Measurements from ENCODE around the gene ELK3. TPM values are rescaled to one million over a fixed set of nuclear protein-coding genes. Genes with fewer than 3 reads are reported as not detected.

Gene ELK3
- polyA plus RNA-seq, 1 of the 3 experiments (the other 2 are of a cell fraction), result 33.8 TPM

- TF ChIP-seq SMC3 (IDR thresholded peaks at IDR 0.05; ENCODE audit: low read depth, low read length), result no peak
- TF ChIP-seq NRF1 (IDR thresholded peaks at IDR 0.05; ENCODE audit: low read depth, low read length), result no peak
- no peak for TF ChIP-seq FOXM1 (IDR thresholded peaks at IDR 0.05; ENCODE audit: low read depth)
- TF ChIP-seq FOXJ3 (CRISPR knock-in tag; IDR thresholded peaks at IDR 0.05), result no peak
- no peak overlapping the region for H3K4me2 ChIP-seq
- CTCF ChIA-PET, result no interaction called here
- no peak overlapping the region for H3K4me3 ChIP-seq (ENCODE audit: low read depth in 2 of 2, low read length in 1 of 2)
- no peaks in the 10 kb centered on the region for H3K27me3 ChIP-seq (ENCODE audit: insufficient read depth)
- no peak for DNase-seq
- H3K9me3 ChIP-seq, result no peaks in the 10 kb centered on the region
- no peak overlapping the region for H3K9ac ChIP-seq
- POLR2A ChIA-PET, result no interaction called here
- no peaks in the 10 kb centered on the region for H4K20me1 ChIP-seq (ENCODE audit: insufficient read depth)
- no peaks in the 10 kb centered on the region for H3K9me2 ChIP-seq
- H3K36me3 ChIP-seq (replicated peaks in 1 of 2; ENCODE audit: control insufficient read depth in 1 of 2, insufficient read depth in 2 of 2, low read length in 1 of 2), result peaks cover 22 to 67% of the 10 kb centered on the region in 2 experiments
- H2AFZ ChIP-seq (ENCODE audit: low read depth), result no peak overlapping the region
- peaks cover 0 to 8% of the 10 kb centered on the region in 2 experiments; a peak in 2 of 4 replicates for H3K4me1 ChIP-seq (ENCODE audit: control insufficient read depth in 1 of 2, insufficient read depth in 2 of 2, low read depth in 1 of 2, low read length in 1 of 2)
- WGBS (ENCODE audit: low lambda C conversion rate), result 88% methylated on average over 5 of the region's 5 CpGs
- peaks cover 53% of the 10 kb centered on the region for H3K79me2 ChIP-seq (ENCODE audit: insufficient read depth)
- H3F3A ChIP-seq (replicated peaks; ENCODE audit: insufficient read depth), result peaks cover 42% of the 10 kb centered on the region
- H3K27ac ChIP-seq (ENCODE audit: low read depth in 2 of 2, low read length in 1 of 2), result no peak overlapping the region
These were observed 105.9 kb downstream of the ELK3 start for GRCh38 chr12:96300064-96300463.

- DNase-seq, result peak; percentile 18
- H3K9me3 ChIP-seq, result no peaks in the 10 kb centered on the region
- TF ChIP-seq GATA2 (CRISPR knock-in tag; IDR thresholded peaks at IDR 0.05), result peak; percentile 52
- no peak for TF ChIP-seq JUND (IDR thresholded peaks at IDR 0.05)
- peak; percentile 15; the same call in 1 of the 2 replicates for TF ChIP-seq RCOR1 (IDR thresholded peaks at IDR 0.05; ENCODE audit: low read length)
- TF ChIP-seq NFIC (IDR thresholded peaks at IDR 0.05; ENCODE audit: borderline replicate concordance), result no peak
- WGBS (ENCODE audit: low lambda C conversion rate), result 82% methylated on average over 4 of the region's 4 CpGs
- no peak overlapping the region for H2AFZ ChIP-seq (ENCODE audit: low read depth)
- no peaks in the 10 kb centered on the region for H3K9me2 ChIP-seq
- H3K79me2 ChIP-seq (ENCODE audit: insufficient read depth), result peaks cover 66% of the 10 kb centered on the region
- H3K9ac ChIP-seq, result no peak overlapping the region
- H3K4me1 ChIP-seq (ENCODE audit: control insufficient read depth in 1 of 2, insufficient read depth in 2 of 2, low read depth in 1 of 2, low read length in 1 of 2), result peaks cover 0 to 8% of the 10 kb centered on the region in 2 experiments; a peak in 2 of 4 replicates
- peaks cover 18 to 61% of the 10 kb centered on the region in 2 experiments for H3K36me3 ChIP-seq (replicated peaks in 1 of 2; ENCODE audit: control insufficient read depth in 1 of 2, insufficient read depth in 2 of 2, low read length in 1 of 2)
- H3K4me3 ChIP-seq (ENCODE audit: low read depth in 2 of 2, low read length in 1 of 2), result no peak overlapping the region
- no peak overlapping the region for H3K27ac ChIP-seq (ENCODE audit: low read depth in 2 of 2, low read length in 1 of 2)
- no peak overlapping the region for H3K4me2 ChIP-seq
- CTCF ChIA-PET, result no interaction called here
- POLR2A ChIA-PET, result no interaction called here
- H3K27me3 ChIP-seq (ENCODE audit: insufficient read depth), result no peaks in the 10 kb centered on the region
- peaks cover 36% of the 10 kb centered on the region for H3F3A ChIP-seq (replicated peaks; ENCODE audit: insufficient read depth)
- no peaks in the 10 kb centered on the region for H4K20me1 ChIP-seq (ENCODE audit: insufficient read depth)
These were observed 107.6 kb downstream of the ELK3 start for GRCh38 chr12:96301732-96302131.

- Histone ChIP-seq H3K36me3 (replicated peaks in 1 of 2; ENCODE audit: control insufficient read depth in 1 of 2, insufficient read depth in 2 of 2, low read length in 1 of 2) (peaks cover 12 to 57% of the 10 kb centered on the region in 2 experiments), H3K79me2 (ENCODE audit: insufficient read depth) (peaks cover 77% of the 10 kb centered on the region), H3F3A (replicated peaks; ENCODE audit: insufficient read depth) (peaks cover 26% of the 10 kb centered on the region), H3K9me3 (no peaks in the 10 kb centered on the region), H3K4me1 (ENCODE audit: control insufficient read depth in 1 of 2, insufficient read depth in 2 of 2, low read depth in 1 of 2, low read length in 1 of 2) (peaks cover 0 to 8% of the 10 kb centered on the region in 2 experiments; a peak in 2 of 4 replicates), H4K20me1 (ENCODE audit: insufficient read depth) (no peaks in the 10 kb centered on the region), H3K4me3 (ENCODE audit: low read depth in 2 of 2, low read length in 1 of 2) (no peak overlapping the region), H3K27me3 (ENCODE audit: insufficient read depth) (no peaks in the 10 kb centered on the region), H3K4me2 (no peak overlapping the region), H3K27ac (ENCODE audit: low read depth in 2 of 2, low read length in 1 of 2) (no peak overlapping the region), H2AFZ (ENCODE audit: low read depth) (no peak overlapping the region), H3K9ac (no peak overlapping the region), H3K9me2 (no peaks in the 10 kb centered on the region)
- ChIA-PET CTCF (interaction anchor here (1.6 kb wide), 1 partner anchor 64 kb away, joined by 3 read pairs; no protein-coding TSS in a partner anchor), POLR2A (no interaction called here)
- WGBS (ENCODE audit: low lambda C conversion rate), result 86% methylated on average over 2 of the region's 2 CpGs
- DNase-seq, result no peak
- TF ChIP-seq YY1 (IDR thresholded peaks at IDR 0.05; ENCODE audit: low read depth), result no peak
- no peak for TF ChIP-seq RFX5 (IDR thresholded peaks at IDR 0.05; ENCODE audit: low read length)
- TF ChIP-seq TEAD4 (IDR thresholded peaks at IDR 0.05; ENCODE audit: borderline replicate concordance, insufficient read depth), result no peak
- TF ChIP-seq IRF3 (IDR thresholded peaks at IDR 0.05; ENCODE audit: low read depth, low read length), result no peak
- no peak for TF ChIP-seq ELF1 (IDR thresholded peaks at IDR 0.05)
- no peak for TF ChIP-seq GATA2 (CRISPR knock-in tag; IDR thresholded peaks at IDR 0.05)
- TF ChIP-seq RCOR1 (IDR thresholded peaks at IDR 0.05; ENCODE audit: low read length), result no peak
- TF ChIP-seq RAD21 (IDR thresholded peaks at IDR 0.05; ENCODE audit: low read length), result no peak
- TF ChIP-seq MXI1 (IDR thresholded peaks at IDR 0.05; ENCODE audit: low read depth, low read length), result no peak
- no peak for TF ChIP-seq ZBTB33 (IDR thresholded peaks at IDR 0.05; ENCODE audit: borderline replicate concordance, low read depth)
- TF ChIP-seq EP300 (IDR thresholded peaks at IDR 0.05; ENCODE audit: borderline replicate concordance in 1 of 2, low read depth in 1 of 2, low read length in 1 of 2), result no peak
- TF ChIP-seq PBX3 (IDR thresholded peaks at IDR 0.05), result no peak
- TF ChIP-seq GABPA (IDR thresholded peaks at IDR 0.05; ENCODE audit: low read depth), result no peak
- no peak for TF ChIP-seq SIN3A (IDR thresholded peaks at IDR 0.05; ENCODE audit: borderline replicate concordance, low read depth, low read length)
These were observed 108.6 kb downstream of the ELK3 start for GRCh38 chr12:96302687-96303310.

Measured in SK-N-SH (cell line).